ENCODE measurements around the gene PIGV. TPM values are rescaled to one million over a fixed set of nuclear protein-coding genes. Genes with fewer than 3 reads are reported as not detected.

PIGV gene
- total RNA-seq, 1 experiment from 2014 or later, result 7.5 TPM

DNA sequence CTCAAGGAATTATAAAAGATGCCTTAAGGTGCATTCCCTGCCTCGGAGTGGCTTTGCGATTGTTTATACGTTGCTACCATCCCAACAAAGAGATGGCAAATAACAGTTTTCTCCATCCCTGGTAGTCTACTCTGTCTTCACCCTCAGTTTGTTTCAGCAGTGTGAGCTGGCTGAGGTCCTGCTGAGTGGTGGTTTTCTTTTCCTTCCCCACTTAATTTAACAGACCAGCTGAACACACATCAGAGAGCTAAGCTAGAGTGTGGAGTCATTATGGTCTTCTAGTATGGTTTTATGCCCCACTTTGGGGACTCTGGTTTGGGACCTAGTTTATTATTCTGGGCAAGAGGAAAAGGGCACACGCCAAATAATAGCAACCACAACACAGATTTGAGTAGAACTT is 2.2 kb downstream of the PIGV start:
- Histone ChIP-seq H3K4ac (ENCODE audit: low read depth, low read length) (no peak overlapping the region), H3K79me2 (ENCODE audit: insufficient read depth, low read length) (no peaks in the 10 kb centered on the region; the same call in 1 of the 2 replicates), H3K9ac (ENCODE audit: extremely low read depth, insufficient read length, low read length) (no peak overlapping the region), H2BK5ac (ENCODE audit: insufficient read length, low read length) (no peak overlapping the region), H3K18ac (ENCODE audit: insufficient read length, low read depth, low read length) (no peak overlapping the region), H4K5ac (ENCODE audit: insufficient read length, low read depth, low read length) (no peak overlapping the region), H3K56ac (ENCODE audit: insufficient read length, low read depth, low read length) (no peak overlapping the region), H3T11ph (ENCODE audit: low read length) (no peak overlapping the region), H2BK15ac (ENCODE audit: low read depth, low read length) (no peak overlapping the region), H4K20me1 (ENCODE audit: control insufficient read depth, insufficient read depth, insufficient read length) (no peaks in the 10 kb centered on the region), H3K27me3 (ENCODE audit: insufficient read depth, low read length) (no peaks in the 10 kb centered on the region), H3K27ac (ENCODE audit: insufficient read length, low read depth, low read length) (no peak overlapping the region), H4K91ac (ENCODE audit: insufficient read length, low read depth, low read length) (no peak overlapping the region), H3K23me2 (ENCODE audit: insufficient read length, low read depth, low read length, poor library complexity, severe bottlenecking) (peaks cover 10% of the 10 kb centered on the region), H2BK120ac (ENCODE audit: low read depth, low read length, poor library complexity, severe bottlenecking) (no peak overlapping the region), H3K4me1 (ENCODE audit: insufficient read depth, low read length) (peaks cover 3% of the 10 kb centered on the region; the same call in 1 of the 2 replicates), H2AFZ (ENCODE audit: low read length) (no peak overlapping the region), H2BK20ac (ENCODE audit: low read depth, low read length, poor library complexity, severe bottlenecking) (no peak overlapping the region), H4K8ac (replicated peaks; ENCODE audit: insufficient read length, low read depth, low read length) (no peak overlapping the region), H2BK12ac (ENCODE audit: insufficient read length, low read depth, low read length) (no peak overlapping the region), H2AK5ac (ENCODE audit: insufficient read length, low read length) (no peak overlapping the region), H3K4me2 (ENCODE audit: insufficient read depth, insufficient read length, low read length) (no peak overlapping the region), H3K14ac (ENCODE audit: insufficient read depth, low read length) (no peak overlapping the region), H3K9me3 (ENCODE audit: control insufficient read depth, low read depth, low read length) (no peaks in the 10 kb centered on the region), H3K23ac (ENCODE audit: insufficient read length, low read depth, low read length) (no peak overlapping the region), H3K79me1 (ENCODE audit: insufficient read depth, low read depth, low read length, poor library complexity, severe bottlenecking) (no peaks in the 10 kb centered on the region)
- Mint-ChIP-seq H3K27me3 (ENCODE audit: low read depth) (no peaks in the 10 kb centered on the region; the same call in 1 of the 2 replicates), H3K4me3 (no peak overlapping the region), H3K36me3 (ENCODE audit: insufficient read depth in 1 of 3, low read depth in 3 of 3) (peaks cover 6 to 17% (median 15%) of the 10 kb centered on the region in 3 experiments; a peak in 6 of 7 replicates), H3K4me1 (peaks cover 30 to 35% of the 10 kb centered on the region in 2 experiments), H3K9me3 (no peaks in the 10 kb centered on the region), H3K27ac (no peak overlapping the region)
- TF ChIP-seq, protein P1, sequence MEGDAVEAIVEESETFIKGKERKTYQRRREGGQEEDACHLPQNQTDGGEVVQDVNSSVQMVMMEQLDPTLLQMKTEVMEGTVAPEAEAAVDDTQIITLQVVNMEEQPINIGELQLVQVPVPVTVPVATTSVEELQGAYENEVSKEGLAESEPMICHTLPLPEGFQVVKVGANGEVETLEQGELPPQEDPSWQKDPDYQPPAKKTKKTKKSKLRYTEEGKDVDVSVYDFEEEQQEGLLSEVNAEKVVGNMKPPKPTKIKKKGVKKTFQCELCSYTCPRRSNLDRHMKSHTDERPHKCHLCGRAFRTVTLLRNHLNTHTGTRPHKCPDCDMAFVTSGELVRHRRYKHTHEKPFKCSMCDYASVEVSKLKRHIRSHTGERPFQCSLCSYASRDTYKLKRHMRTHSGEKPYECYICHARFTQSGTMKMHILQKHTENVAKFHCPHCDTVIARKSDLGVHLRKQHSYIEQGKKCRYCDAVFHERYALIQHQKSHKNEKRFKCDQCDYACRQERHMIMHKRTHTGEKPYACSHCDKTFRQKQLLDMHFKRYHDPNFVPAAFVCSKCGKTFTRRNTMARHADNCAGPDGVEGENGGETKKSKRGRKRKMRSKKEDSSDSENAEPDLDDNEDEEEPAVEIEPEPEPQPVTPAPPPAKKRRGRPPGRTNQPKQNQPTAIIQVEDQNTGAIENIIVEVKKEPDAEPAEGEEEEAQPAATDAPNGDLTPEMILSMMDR (conservative IDR thresholded peaks at IDR 0.05), result no peak
- no peak for DNase-seq
- WGBS (ENCODE audit: extremely low coverage, insufficient read length, low lambda C conversion rate), result no CpG with 5 or more reads among the region's 4 CpGs
